Measurements from ENCODE around the gene FAM120C.

Gene FAM120C, protein sequence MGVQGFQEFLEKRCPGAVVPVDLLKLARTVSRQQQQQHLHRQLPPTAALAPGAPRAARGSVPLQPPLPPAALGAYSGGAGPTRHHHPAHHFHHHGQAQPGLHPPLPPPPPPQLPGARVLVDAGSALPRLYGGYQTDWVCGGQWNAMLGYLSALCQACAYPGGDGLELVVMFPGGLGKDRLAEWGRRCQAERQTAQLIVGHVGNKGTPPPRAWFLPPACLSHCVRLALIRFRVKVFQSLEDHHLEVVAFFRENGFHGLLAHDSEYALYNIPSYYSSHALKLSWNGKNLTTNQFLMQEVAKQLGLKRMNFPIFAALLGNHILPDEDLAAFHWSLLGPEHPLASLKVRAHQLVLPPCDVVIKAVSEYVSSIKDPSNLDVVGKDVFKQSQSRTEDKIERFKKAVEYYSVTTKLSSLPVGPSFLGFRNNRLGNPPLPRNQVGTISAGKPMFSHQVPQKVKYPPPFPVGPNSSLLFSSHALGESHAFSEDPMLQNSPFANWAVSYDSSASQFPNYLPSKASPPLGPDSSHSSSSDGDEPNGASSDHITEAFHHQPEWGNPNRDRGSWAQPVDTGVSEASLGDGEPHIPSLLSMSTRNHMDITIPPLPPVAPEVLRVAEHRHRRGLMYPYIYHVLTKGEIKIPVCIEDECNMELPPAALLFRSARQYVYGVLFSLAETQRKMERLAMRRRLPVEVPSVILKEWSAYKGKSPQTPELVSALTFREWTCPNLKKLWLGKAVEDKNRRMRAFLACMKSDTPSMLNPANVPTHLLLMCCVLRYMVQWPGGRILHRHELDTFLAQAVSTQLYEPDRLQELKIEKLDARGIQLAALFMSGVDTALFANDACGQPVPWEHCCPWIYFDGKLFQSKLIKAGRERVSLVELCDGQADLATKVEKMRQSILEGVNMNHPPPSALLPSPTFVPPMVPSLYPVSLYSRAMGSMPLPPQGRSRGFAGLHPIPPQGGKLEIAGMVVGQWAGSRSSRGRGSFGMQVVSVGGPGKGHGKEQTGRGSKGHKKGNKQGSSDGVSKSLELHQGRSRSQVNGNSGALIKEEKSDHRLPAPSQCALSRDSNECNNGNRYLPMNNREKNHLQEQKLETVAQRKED

DNA sequence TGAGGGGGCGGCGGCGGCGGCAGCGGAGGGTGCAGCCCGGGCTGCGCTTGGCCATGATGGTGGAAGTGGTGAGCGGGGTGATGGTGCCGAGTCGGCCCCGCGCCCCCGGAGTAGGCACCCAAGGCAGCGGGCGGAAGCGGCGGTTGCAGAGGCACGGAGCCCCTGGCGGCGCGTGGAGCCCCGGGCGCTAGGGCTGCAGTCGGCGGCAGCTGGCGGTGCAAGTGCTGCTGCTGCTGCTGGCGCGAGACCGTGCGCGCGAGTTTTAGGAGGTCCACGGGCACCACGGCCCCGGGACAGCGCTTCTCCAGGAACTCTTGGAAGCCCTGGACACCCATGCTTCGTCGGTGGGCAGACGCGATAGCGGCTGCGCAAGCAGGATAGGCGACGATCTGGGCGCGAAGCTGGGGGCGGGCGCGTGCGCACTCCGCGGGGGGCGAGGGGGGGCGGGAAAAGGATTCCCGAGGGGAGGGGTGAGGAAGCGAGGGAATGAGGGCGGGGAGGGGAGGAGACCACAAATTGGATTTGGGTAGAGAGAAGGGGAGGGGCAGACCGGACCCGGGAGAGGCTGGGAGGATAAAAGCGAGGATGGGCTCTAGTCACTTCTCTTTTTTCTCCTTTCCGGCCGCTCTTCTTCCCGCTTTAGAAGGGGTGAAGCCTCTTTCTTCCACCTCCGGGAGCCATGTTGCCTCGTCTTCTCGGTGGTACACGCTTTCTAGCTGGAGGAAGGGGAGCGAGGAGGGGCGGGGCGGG is at the start of gene FAM120C:
FAM120C (minus strand) TSS at position 391 of the 750 bp plus-strand sequence; CDS start at position 335, 56 bp downstream.
- in situ Hi-C loops (cut with MboI; ENCODE audit: low sequenced_read_pairs): no loop called here

DNA sequence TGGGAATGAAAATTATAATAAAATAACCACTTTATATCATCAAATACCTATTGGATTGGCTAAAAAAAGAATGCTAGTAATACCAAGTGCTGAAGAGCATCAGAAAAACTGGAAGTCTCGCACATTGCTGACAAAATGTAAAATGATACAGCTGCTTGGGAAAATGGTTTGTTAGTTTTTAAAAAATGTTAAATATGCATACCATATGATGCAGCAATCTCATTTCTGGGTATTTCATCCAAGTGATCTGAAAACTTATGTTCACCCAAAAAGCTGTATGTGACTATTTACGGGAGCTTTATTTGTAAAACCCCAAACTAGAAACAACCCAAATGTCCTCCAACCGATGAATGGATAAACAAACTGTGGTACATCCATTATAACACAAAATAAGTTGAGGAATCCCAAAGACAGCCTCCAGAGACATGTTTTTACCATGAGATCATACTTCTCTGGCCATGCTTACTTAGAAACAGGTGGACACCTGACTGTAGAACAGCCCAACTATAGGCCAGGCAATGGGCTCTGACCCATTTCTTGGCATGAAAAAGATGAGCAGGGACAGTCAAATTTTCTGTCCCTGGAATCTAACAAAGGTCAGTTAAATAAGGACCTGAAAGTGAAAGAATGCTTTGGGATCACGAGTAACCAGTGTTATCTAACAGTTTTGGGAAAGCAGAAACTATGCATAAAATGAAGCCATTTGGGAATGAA is 47.5 kb upstream of the FAM120C start:
- in situ Hi-C loops (cut with MboI; ENCODE audit: low sequenced_read_pairs): no loop called here

DNA sequence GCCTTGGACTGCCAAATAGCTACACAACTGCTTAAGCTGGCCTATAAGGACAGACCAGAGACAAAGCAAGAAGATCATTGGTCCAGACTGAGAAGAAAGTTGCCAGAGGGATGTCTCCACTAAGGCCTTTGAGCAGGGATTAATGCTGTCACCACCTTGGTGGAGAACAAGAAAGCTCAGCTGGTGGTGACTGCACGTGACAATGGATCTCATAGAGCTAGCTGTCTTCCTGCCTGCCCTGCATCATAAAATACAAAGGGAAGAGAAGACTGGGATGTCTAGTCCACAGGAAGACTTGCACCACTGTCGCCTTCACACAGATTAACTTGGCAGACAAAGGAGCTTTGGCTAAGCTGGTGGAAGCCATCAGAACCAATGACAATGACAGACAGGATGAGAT is 40.5 kb upstream of the FAM120C start:
- in situ Hi-C loops (cut with MboI; ENCODE audit: low sequenced_read_pairs): no loop called here

DNA sequence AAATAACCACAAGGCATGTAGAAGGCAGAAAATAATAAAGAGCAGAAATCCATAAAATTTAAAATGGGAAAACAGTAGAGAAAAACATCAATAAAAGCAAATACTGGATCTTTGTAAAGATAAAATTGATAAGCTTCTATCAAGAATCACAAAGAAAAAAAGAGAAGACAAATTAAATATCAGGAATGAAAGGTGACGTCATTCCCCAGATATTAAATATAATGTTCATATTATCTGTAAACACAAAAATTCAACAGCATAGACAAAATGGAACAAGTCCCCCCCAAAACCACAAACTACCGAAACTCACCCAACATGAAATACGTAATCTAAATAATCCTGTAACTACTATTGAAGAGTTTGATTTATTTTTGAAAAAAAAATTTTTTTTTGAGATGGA is 30.5 kb upstream of the FAM120C start:
- in situ Hi-C loops (cut with MboI; ENCODE audit: low sequenced_read_pairs): no loop called here

DNA sequence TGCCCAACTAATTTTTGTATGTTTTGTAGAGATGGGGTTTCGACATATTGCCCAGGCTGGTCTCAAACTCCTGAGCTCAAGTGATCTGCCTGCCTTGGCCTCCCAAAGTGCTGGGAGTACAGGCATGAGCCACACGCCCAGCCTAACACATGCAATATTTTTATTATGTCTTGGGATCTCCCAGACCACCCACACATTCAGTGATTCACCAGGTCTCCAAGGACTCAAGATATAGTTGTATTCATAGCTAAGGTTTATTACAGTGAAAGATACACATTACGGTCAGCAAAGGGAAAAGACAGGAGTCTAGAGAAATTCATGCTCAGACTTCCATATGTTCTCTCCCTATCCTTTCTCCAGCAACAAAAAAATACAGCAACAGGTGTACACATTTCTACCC is 25.5 kb upstream of the FAM120C start:
- in situ Hi-C loops (cut with MboI; ENCODE audit: low sequenced_read_pairs): no loop called here

DNA sequence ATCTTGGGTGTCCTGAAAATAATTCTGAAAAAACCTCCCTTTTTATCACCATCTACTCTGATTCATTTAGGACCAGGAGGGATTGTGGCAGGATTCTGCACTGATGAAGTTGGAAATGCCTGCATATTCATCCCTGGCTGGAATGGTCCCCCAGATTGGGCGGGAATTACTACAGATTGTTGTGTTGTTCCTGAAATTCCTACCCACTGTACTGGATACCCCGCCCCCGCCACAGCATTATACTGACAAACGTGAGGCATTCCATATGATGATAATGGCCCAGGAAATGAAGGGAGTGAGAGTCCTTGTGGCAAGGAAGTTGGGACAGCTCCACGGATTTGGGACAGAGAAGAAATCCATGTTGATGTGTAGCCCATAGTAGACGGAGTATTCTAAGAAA is 15.2 kb upstream of the FAM120C start:
- in situ Hi-C loops (cut with MboI; ENCODE audit: low sequenced_read_pairs): no loop called here

DNA sequence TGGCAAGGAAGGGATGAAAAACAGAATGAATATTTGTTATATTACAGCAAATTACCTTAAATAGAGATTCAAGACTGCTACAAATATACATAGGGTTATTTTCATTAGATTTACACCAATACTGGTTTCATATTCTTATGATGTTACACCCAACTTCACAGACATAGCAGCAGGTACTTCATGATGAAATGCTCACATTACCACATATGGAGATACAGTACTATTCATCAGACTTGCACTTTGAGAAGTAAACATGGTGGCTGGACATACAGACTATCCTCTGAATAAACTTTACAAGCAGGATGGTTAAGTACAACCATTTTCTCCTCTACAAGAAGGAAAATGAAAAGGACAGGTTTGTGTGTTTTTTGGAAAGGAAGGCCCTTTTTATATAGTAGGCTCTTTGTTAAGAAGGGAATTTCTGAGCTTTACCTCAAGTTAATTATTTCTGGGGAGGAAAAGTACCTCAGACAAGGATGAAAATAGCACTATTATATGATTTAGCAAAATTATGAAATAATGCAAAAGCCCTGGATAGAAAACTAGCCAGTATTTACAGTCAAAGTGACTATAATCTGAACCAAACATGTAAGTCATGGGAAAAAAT is 12.0 kb upstream of the FAM120C start:
- in situ Hi-C loops (cut with MboI; ENCODE audit: low sequenced_read_pairs): no loop called here

DNA sequence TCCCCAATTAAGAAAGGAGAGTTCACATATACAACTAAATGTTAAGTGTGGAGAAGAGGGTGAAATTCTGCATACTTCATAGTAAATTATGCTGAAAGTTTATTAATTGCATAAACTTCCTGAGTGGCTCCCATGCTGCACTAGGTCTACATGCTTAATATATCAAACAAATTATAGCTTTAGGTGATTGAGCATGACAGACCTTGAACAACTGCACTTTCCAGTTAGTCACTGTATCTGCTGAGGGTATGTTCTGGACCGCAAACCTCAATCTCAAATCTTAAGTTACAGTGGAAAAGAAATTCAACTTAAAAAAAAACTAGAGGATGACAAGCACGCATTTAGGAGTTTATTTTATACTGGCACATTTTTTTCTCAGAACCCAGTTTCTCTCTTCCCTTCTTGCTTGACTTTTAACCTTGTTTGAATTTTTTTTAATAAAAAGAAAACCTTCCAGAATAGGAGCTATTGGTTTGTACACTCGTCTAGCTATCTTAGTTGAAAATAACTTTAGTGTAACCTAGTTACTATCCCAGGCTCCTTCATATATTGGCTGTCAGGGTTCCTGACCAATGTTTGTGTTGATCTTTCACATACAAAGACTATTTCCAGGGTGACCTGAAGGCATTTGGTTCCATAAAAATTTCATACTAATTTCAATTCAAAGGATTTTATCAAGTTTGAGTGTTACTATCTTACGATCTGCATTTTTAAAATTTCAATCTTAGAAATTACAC is 10.2 kb upstream of the FAM120C start:
- in situ Hi-C loops (cut with MboI; ENCODE audit: low sequenced_read_pairs): no loop called here

DNA sequence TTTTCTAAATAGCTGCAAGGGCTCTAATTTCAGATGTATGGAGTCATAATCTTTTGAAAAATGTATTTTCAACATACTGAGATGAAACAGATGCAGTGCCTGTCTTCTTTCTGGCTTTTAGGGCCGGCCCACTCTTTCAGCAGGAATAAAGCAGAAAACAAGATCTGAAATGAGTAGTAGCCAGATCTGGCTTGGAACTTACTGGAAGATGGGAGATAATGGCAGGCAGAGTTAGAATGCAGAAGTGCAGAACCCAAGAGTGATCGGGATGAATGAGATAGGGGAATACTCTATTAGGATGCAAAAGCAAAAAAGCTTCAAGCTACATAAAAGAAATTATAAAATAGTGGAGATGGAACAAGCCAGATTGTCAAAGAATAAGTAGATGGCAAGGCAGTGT is 1.4 kb upstream of the FAM120C start:
- in situ Hi-C loops (cut with MboI; ENCODE audit: low sequenced_read_pairs): no loop called here

DNA sequence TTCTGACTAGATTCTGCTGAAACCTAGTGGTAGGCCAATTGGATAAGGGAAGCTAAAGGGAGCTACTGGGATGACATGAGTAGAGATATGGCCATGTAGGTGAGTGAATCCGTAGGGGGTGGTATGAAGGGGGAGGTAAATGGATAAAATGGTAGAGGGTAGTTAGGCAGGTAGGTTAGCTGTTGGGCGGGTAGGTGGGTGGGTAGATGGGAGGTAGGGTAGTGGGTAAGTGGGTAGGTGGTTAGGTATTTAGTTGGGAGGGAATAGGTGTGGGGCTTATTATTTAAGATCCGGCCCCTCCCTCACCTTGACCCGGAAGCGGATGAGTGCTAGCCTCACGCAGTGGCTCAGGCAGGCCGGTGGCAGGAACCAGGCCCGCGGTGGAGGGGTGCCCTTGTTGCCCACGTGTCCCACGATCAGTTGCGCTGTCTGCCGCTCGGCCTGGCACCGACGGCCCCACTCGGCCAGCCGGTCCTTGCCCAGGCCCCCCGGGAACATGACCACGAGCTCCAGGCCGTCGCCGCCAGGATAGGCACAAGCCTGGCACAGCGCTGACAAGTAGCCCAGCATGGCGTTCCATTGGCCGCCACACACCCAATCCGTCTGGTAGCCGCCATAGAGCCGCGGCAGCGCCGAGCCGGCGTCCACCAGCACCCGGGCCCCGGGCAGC is 725 bp downstream of the FAM120C start:
- in situ Hi-C loops (cut with MboI; ENCODE audit: low sequenced_read_pairs): no loop called here

DNA sequence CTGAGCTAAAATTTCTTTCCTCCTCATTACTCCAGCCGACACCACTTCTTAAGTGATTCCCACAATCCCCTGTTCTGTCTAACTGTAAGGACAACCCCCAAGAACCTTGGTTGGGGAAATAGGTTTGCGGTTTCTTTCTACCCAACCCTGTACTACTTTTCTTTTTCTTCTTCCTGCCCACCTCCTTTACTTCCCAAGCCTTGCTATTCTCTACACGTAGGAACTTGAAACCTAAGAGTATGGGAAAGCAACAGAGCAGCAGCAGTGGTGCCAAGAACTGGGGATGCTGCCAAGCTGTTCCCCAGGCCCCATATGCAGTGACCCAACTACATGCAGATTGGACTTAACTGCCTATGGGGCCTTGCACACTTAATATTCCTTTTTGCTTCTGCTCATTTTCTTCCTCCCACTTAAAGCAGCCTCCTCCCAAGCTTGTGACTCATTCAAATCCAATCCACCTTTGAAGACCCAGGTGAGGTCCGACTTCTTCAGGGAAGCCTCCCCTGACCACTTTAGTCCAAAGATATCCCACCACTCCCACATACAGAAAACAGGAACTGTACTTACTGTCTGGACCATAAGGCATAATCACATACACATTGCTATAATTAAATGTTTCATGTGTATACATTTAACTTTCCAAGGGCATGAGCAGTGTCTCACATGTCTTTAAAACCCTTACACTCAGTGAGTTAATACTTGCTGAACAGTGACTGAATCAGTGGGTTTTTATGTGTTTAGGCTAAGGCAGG is 1.7 kb downstream of the FAM120C start:
- in situ Hi-C loops (cut with MboI; ENCODE audit: low sequenced_read_pairs): no loop called here

DNA sequence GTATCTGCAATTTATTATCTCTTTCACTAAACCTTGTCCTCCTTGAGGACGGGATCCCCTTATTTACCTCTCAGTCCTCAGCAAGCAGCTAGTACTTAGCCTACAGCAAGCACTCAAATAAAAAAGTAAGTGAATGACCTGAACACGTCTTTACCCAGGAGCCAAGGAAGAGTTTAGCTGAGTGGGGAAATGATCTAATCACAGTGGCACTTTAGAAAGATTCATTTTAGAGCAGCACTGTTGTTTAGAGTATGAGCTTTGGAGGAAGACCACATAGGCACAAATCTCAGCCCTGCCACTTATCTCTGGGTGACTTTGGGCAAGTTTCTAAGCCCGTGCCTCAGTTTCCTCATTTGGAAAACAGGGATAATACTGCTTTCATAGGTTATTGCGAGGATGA is 2.7 kb downstream of the FAM120C start:
- in situ Hi-C loops (cut with MboI; ENCODE audit: low sequenced_read_pairs): no loop called here

DNA sequence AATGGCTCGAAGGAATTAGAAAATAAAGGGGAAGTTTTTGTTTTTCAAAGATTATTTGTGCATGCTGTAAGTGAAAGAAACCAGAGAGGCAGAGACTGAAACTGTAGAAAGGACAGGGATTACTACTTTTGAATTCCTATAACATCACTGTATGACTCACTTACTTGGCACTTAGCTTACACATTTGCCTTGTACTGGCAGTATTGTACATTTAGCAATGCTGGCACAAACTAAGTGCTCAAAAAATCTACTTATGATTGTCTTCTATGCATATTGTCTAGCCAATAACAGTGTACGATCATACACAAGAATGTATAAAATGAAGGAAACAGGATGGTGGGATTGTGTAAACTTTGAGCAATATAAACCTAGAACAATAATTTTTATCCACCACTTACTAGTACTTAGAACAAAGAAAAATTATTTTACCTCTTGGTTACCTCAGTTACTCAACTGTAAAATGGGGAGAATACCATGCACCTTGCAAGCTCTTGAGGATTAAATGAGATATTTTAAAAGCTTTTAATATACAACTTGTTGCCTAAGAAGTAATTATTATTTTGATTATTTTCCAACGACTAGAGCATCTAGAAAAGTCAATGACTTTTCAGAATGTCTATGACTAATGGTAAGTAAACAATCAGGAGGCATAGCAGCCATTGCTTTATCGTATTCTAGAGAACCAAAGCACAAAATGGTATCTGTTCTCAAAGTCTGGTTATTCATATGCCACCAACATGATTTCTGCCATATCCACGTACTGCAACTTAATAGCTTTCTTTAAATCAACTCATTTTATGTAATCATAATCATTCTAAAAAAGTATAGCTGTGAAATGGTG is 4.7 kb downstream of the FAM120C start:
- in situ Hi-C loops (cut with MboI; ENCODE audit: low sequenced_read_pairs): no loop called here

DNA sequence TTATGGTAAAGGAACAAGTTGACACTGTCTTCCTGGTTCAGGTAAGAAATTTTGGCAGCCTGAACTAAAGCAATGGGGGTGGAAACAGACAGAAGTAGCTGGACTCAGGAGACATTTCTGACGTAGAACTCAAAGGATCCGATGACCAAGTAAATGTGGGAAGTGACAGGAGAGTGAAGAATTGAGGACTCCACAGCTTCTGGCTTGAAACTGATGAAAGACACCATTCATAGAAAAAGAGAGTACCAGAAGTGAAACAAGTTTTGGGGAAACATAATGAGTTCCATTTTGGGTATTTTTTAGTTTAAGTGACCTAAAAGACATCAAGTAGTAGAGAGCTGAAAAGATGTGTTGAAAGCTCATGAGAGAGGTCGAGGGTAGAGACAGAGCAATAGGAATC is 5.7 kb downstream of the FAM120C start:
- in situ Hi-C loops (cut with MboI; ENCODE audit: low sequenced_read_pairs): no loop called here

DNA sequence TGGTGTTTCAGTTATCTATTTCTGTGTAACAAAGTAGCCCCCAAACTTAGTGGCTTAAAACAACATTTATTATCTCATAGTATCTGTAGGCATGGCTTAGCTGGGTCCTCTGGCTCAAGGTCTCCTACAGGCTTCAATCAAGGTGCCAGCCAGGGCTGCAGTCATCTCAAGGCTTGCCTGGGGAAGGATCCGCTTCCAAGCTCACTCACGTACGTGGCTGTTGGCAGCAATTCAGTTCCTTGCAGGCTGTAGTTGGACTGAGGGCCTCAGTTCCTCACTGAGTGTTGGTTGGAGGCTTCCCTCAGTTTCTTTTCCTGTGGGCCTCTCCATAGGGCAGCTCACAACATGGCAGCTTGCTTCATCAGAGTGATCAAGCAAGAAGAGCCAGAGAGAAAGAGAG is 9.3 kb downstream of the FAM120C start:
- in situ Hi-C loops (cut with MboI; ENCODE audit: low sequenced_read_pairs): no loop called here

DNA sequence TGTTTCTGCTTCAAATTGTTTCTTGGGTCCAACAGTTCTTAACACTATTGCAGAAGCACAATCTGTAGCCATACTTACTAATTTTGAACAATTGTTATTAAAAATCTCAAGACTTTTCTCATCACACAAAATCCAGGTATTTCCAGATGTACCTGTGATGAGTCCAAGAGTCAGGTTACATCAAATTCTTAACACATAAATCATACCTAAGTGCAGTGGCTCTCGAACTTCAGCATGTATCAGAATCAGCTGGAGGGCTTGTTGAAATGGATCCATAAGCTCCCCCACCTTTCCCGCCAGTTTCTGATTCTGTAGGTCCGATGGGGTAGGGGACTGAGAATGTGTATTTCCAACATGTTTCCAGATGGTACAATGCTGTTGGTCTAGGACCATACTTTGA is 10.6 kb downstream of the FAM120C start:
- in situ Hi-C loops (cut with MboI; ENCODE audit: low sequenced_read_pairs): no loop called here
